Liver (tissue), 9 donors: ENCODE measurements around the gene GTSE1. TPM values are rescaled to one million over a fixed set of nuclear protein-coding genes. Genes with fewer than 3 reads are reported as not detected.
A peak's percentile ranks its signal among the peaks of the same experiment; 100 is the strongest.

Source experiments
- DNase-seq: peaks from one replicate; pipeline ENCODE4 v3.0.0-alpha.2; 2017; ENCODE audit warnings: low spot score
- H3K27ac ChIP-seq, 2 donors: one replicate each; pipeline ENCODE4 v1.7.0; 2013; ENCODE audit warnings: inconsistent platforms in 2 of 2, low read length in 2 of 2, control low read depth in 1 of 2, low read depth in 1 of 2, mild to moderate bottlenecking in 1 of 2
- H3K27me3 ChIP-seq, 4 donors: one replicate each; pipeline versions ENCODE4 v1.6.1 to v1.7.0; 2013; ENCODE audit warnings: low read length in 3 of 4, inconsistent platforms in 1 of 4, mild to moderate bottlenecking in 1 of 4, moderate library complexity in 1 of 4; ENCODE audit not compliant: control insufficient read depth in 4 of 4, insufficient read depth in 4 of 4
- H3K36me3 ChIP-seq, 4 donors: one replicate each; pipeline versions ENCODE4 v1.6.1 to v1.7.0; 2013; ENCODE audit warnings: low read length in 3 of 4, mild to moderate bottlenecking in 3 of 4, low read depth in 1 of 4, moderate library complexity in 1 of 4; ENCODE audit not compliant: control insufficient read depth in 4 of 4, insufficient read depth in 3 of 4
- H3K4me1 ChIP-seq, 4 donors: one replicate each; pipeline versions ENCODE4 v1.6.1 to v1.7.0; 2013; ENCODE audit warnings: low read length in 3 of 4, mild to moderate bottlenecking in 3 of 4, moderate library complexity in 1 of 4; ENCODE audit not compliant: control insufficient read depth in 4 of 4, insufficient read depth in 4 of 4
- H3K4me3 ChIP-seq, 3 donors: one replicate each; pipeline versions ENCODE4 v1.6.1 to v1.7.0; 2013; ENCODE audit warnings: low read length in 3 of 3, control low read depth in 1 of 3, low read depth in 1 of 3, mild to moderate bottlenecking in 1 of 3
- H3K9ac ChIP-seq, 2 donors: one replicate each; pipeline ENCODE4 v1.7.0; 2013; ENCODE audit warnings: low read length in 2 of 2, mild to moderate bottlenecking in 2 of 2, moderate library complexity in 2 of 2, control low read depth in 1 of 2, low read depth in 1 of 2
- H3K9me3 ChIP-seq, 4 donors: one replicate each; pipeline versions ENCODE4 v1.6.1 to v1.7.0; 2013; ENCODE audit warnings: low read length in 3 of 4; ENCODE audit not compliant: control insufficient read depth in 4 of 4
- ATF3 ChIP-seq: IDR thresholded peaks from 2 replicates; pipeline ENCODE4 v1.6.1; 2016; ENCODE audit warnings: antibody characterized with exemption
- FOXA1 ChIP-seq: IDR thresholded peaks from 2 replicates; pipeline ENCODE4 v1.6.1; 2016; ENCODE audit warnings: antibody characterized with exemption
- FOXA2 ChIP-seq: IDR thresholded peaks from 2 replicates; pipeline ENCODE4 v1.6.1; 2016; ENCODE audit warnings: antibody characterized with exemption
- GABPA ChIP-seq, 2 donors: IDR thresholded peaks in 1 of 2; conservative IDR thresholded peaks in 1 of 2; 2 replicates each; pipeline ENCODE4 v1.6.1; 2016; ENCODE audit warnings: antibody characterized with exemption in 2 of 2, mild to moderate bottlenecking in 1 of 2, moderate library complexity in 1 of 2
- HNF4A ChIP-seq, 2 donors: conservative IDR thresholded peaks; 2 replicates each; pipeline ENCODE4 v1.6.1; 2016; ENCODE audit warnings: antibody characterized with exemption in 2 of 2, mild to moderate bottlenecking in 2 of 2
- HNF4G ChIP-seq: IDR thresholded peaks from 2 replicates; pipeline ENCODE4 v1.6.1; 2016; ENCODE audit warnings: antibody characterized with exemption
- JUND ChIP-seq, 2 donors: IDR thresholded peaks; 2 replicates each; pipeline ENCODE4 v1.6.1; 2016; ENCODE audit warnings: antibody characterized with exemption in 2 of 2
- MAX ChIP-seq: IDR thresholded peaks from 2 replicates; pipeline ENCODE4 v1.6.1; 2016; ENCODE audit warnings: antibody characterized with exemption
- NR2F2 ChIP-seq: IDR thresholded peaks from 2 replicates; pipeline ENCODE4 v1.6.1; 2016; ENCODE audit warnings: antibody characterized with exemption
- RAD21 ChIP-seq, 2 donors: IDR thresholded peaks; 2 replicates each; pipeline ENCODE4 v1.6.1; 2016; ENCODE audit warnings: antibody characterized with exemption in 2 of 2, mild to moderate bottlenecking in 2 of 2
- RXRA ChIP-seq, 2 donors: IDR thresholded peaks; 2 replicates each; pipeline ENCODE4 v1.6.1; 2017 to 2018; ENCODE audit warnings: antibody characterized with exemption in 2 of 2, mild to moderate bottlenecking in 1 of 2
- SP1 ChIP-seq: IDR thresholded peaks from 2 replicates; pipeline ENCODE4 v1.6.1; 2018; ENCODE audit warnings: antibody characterized with exemption, mild to moderate bottlenecking
- TAF1 ChIP-seq: conservative IDR thresholded peaks from 2 replicates; pipeline ENCODE4 v1.6.1; 2016; ENCODE audit warnings: antibody characterized with exemption, mild to moderate bottlenecking
- YY1 ChIP-seq: IDR thresholded peaks from 2 replicates; pipeline ENCODE4 v1.6.1; 2016; ENCODE audit warnings: antibody characterized with exemption, mild to moderate bottlenecking
- WGBS: extraction: QIAGEN DNeasy Blood & Tissue Kit; methylation state at CpG from one replicate; pipeline ENCODE4 v1.1.7; 2013; 5-methylcytosine and 5-hydroxymethylcytosine counted together
- polyA plus RNA-seq, 2 donors: library from polyadenylated mRNA; stranded (reverse) in 1 of 2; unstranded in 1 of 2; fragments of 200-250 nt in 1 of 2; fragments of >200 nt in 1 of 2; fragmentation: Nextera tagmentation in 1 of 2; extraction: Ambion mirVana in 1 of 2; gene quantifications; one replicate each; pipeline versions ENCODE4 v1.2.1 to v1.2.3, GENCODE V29; 2013 to 2015
- total RNA-seq, 2 donors: library from RNA; depleted of rRNA; stranded (reverse); fragments of >200 nt; gene quantifications; one replicate each; pipeline ENCODE4 v1.2.3, GENCODE V29; 2014
- TF ChIP-seq, protein P1 (sequence below): IDR thresholded peaks from 2 replicates; pipeline ENCODE4 v1.6.1; 2016; ENCODE audit warnings: antibody characterized with exemption, mild to moderate bottlenecking
- TF ChIP-seq, protein P2 (sequence below): fragments of 150-350 bp; IDR thresholded peaks from 2 replicates; pipeline ENCODE4 v1.5.1; 2017; ENCODE audit warnings: improper control_type of control experiment, low read depth, low read length; ENCODE audit not compliant: missing input control
- TF ChIP-seq, protein P3 (sequence below): IDR thresholded peaks from 2 replicates; pipeline ENCODE4 v1.6.1; 2016; ENCODE audit warnings: antibody characterized with exemption
- donor health status: healthy.
- donor health status: healthy.
- donor health status: healthy.
- donor health status: healthy.
- donor health status: healthy.

GTSE1 gene
- total and polyA plus RNA-seq, 4 donors, result 0.17 to 13.9 (median 0.85) TPM

GRCh38 chr22:46269564-46269963 lies 27.1 kb upstream of the GTSE1 start:
- Histone ChIP-seq H3K27me3 (no peaks in the 10 kb centered on the region), H3K4me1 (peaks cover 0 to 28% (median 20%) of the 10 kb centered on the region in 4 donors), H3K9ac (peak overlapping the region in 1 of 2 donors; percentile 64), H3K27ac (peak overlapping the region; percentile 95 to 96), H3K36me3 (peaks cover 5 to 35% (median 25%) of the 10 kb centered on the region in 4 donors), H3K4me3 (peak overlapping the region; percentile 57 to 97 (median 97)), H3K9me3 (no peaks in the 10 kb centered on the region)
- 29% methylated on average over 11 of the region's 11 CpGs for WGBS
- DNase-seq, result no peak
- TF ChIP-seq FOXA1 (peak; percentile 26), HNF4G (no peak), TAF1 (peak; percentile 92), RAD21 (IDR thresholded peaks at IDR 0.05) (peak in 1 of 2 donors; percentile 33), ATF3 (no peak), GABPA (IDR thresholded peaks at IDR 0.05 in 1 of 2, conservative IDR thresholded peaks at IDR 0.05 in 1 of 2) (no peak), SP1 (peak; percentile 8), HNF4A (conservative IDR thresholded peaks at IDR 0.05) (peak in 1 of 2 donors; percentile 64), FOXA2 (peak; percentile 44), JUND (IDR thresholded peaks at IDR 0.05) (no peak), YY1 (peak; percentile 53), RXRA (IDR thresholded peaks at IDR 0.05) (peak; percentile 53 to 74)

DNA sequence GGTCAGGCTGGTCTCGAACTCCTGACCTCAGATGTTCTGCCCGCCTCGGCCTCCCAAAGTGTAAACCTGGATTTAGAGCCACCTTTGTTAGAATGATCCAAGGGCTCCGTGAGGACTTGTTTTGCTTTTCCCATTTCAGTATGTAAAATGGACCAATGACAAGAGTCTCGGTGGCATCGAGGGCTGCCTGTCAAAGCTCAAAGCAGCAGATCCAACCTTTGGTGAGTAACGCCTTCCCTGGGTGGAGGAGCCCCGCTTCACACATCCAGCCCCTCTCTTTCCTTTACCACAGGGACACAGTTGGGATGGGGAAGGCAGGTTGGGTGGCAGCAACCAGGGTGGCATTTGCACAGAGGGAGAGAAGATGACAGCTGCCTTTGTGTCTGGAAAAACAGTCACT lies 24.5 kb upstream of the GTSE1 start:
- no peak for DNase-seq
- Histone ChIP-seq H3K9me3 (no peaks in the 10 kb centered on the region), H3K27me3 (no peaks in the 10 kb centered on the region), H3K27ac (no peak overlapping the region), H3K36me3 (peaks cover 19 to 55% (median 45%) of the 10 kb centered on the region in 4 donors), H3K4me1 (peaks cover 0 to 23% (median 16%) of the 10 kb centered on the region in 4 donors), H3K4me3 (no peak overlapping the region), H3K9ac (no peak overlapping the region)
- TF ChIP-seq NR2F2, result no peak
- no peak for TF ChIP-seq RAD21 (IDR thresholded peaks at IDR 0.05)
- no peak for TF ChIP-seq FOXA2
- TF ChIP-seq TAF1, result no peak
- TF ChIP-seq GABPA (IDR thresholded peaks at IDR 0.05 in 1 of 2, conservative IDR thresholded peaks at IDR 0.05 in 1 of 2), result no peak
- TF ChIP-seq, protein P1, sequence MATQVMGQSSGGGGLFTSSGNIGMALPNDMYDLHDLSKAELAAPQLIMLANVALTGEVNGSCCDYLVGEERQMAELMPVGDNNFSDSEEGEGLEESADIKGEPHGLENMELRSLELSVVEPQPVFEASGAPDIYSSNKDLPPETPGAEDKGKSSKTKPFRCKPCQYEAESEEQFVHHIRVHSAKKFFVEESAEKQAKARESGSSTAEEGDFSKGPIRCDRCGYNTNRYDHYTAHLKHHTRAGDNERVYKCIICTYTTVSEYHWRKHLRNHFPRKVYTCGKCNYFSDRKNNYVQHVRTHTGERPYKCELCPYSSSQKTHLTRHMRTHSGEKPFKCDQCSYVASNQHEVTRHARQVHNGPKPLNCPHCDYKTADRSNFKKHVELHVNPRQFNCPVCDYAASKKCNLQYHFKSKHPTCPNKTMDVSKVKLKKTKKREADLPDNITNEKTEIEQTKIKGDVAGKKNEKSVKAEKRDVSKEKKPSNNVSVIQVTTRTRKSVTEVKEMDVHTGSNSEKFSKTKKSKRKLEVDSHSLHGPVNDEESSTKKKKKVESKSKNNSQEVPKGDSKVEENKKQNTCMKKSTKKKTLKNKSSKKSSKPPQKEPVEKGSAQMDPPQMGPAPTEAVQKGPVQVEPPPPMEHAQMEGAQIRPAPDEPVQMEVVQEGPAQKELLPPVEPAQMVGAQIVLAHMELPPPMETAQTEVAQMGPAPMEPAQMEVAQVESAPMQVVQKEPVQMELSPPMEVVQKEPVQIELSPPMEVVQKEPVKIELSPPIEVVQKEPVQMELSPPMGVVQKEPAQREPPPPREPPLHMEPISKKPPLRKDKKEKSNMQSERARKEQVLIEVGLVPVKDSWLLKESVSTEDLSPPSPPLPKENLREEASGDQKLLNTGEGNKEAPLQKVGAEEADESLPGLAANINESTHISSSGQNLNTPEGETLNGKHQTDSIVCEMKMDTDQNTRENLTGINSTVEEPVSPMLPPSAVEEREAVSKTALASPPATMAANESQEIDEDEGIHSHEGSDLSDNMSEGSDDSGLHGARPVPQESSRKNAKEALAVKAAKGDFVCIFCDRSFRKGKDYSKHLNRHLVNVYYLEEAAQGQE, result no peak
- TF ChIP-seq, protein P2, sequence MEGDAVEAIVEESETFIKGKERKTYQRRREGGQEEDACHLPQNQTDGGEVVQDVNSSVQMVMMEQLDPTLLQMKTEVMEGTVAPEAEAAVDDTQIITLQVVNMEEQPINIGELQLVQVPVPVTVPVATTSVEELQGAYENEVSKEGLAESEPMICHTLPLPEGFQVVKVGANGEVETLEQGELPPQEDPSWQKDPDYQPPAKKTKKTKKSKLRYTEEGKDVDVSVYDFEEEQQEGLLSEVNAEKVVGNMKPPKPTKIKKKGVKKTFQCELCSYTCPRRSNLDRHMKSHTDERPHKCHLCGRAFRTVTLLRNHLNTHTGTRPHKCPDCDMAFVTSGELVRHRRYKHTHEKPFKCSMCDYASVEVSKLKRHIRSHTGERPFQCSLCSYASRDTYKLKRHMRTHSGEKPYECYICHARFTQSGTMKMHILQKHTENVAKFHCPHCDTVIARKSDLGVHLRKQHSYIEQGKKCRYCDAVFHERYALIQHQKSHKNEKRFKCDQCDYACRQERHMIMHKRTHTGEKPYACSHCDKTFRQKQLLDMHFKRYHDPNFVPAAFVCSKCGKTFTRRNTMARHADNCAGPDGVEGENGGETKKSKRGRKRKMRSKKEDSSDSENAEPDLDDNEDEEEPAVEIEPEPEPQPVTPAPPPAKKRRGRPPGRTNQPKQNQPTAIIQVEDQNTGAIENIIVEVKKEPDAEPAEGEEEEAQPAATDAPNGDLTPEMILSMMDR, result no peak
- no peak for TF ChIP-seq SP1
- TF ChIP-seq, protein P3, sequence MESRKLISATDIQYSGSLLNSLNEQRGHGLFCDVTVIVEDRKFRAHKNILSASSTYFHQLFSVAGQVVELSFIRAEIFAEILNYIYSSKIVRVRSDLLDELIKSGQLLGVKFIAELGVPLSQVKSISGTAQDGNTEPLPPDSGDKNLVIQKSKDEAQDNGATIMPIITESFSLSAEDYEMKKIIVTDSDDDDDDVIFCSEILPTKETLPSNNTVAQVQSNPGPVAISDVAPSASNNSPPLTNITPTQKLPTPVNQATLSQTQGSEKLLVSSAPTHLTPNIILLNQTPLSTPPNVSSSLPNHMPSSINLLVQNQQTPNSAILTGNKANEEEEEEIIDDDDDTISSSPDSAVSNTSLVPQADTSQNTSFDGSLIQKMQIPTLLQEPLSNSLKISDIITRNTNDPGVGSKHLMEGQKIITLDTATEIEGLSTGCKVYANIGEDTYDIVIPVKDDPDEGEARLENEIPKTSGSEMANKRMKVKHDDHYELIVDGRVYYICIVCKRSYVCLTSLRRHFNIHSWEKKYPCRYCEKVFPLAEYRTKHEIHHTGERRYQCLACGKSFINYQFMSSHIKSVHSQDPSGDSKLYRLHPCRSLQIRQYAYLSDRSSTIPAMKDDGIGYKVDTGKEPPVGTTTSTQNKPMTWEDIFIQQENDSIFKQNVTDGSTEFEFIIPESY, result no peak
- TF ChIP-seq MAX, result no peak
- TF ChIP-seq HNF4A (conservative IDR thresholded peaks at IDR 0.05), result no peak
- no peak for TF ChIP-seq JUND (IDR thresholded peaks at IDR 0.05)
- TF ChIP-seq YY1, result no peak
- no peak for TF ChIP-seq ATF3
- no peak for TF ChIP-seq RXRA (IDR thresholded peaks at IDR 0.05)
- WGBS, result 96% methylated on average over 8 of the region's 8 CpGs
